ENCODE data around the gene LRRC74A.
"Not testable (repeated sequence)": the region's sequence is repeated elsewhere in the genome, so short reads cannot be mapped to it uniquely, and the experiment has no call there.

LRRC74A gene

DNA sequence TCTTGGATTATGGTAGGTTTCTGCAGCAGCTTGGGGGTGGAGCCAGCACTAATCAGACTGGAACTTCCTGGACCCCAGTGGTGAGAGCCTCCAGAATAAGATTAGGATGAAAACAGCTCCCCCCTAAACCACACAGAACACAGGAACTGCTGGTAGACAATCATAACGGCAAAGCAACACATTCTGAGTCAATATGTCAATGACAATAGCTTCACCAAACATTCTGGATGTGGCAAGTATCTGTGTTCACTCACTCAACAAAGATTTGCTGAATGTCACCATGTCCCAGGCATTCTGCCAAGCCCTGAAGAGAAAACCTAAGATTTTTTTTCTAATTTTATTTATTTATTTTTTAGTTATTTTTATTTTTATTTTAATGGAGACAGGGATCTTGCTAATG is 65.2 kb downstream of the LRRC74A start:
- DNase-seq (ENCODE audit: low read depth) = no peak

DNA sequence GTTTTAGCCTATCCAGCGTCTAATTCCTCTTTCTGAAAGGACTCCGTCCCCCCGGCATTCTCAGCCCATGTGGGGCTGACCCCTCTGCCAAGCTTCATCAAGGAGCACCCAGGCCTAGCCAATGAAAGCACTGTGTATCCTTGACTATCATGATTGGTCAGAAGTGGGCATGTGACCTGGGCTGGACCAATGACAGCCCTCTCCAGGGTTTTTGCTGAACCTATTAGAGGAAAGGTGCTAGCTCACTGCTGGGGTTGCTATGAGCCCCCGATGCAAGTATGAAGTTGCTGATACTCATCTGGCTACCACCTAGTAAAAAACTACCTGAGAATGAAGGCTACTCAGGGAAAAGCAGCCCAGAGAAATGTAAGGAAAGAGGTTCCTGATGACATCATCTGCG is 68.1 kb downstream of the LRRC74A start:
- DNase-seq (ENCODE audit: low read depth) = no peak

DNA sequence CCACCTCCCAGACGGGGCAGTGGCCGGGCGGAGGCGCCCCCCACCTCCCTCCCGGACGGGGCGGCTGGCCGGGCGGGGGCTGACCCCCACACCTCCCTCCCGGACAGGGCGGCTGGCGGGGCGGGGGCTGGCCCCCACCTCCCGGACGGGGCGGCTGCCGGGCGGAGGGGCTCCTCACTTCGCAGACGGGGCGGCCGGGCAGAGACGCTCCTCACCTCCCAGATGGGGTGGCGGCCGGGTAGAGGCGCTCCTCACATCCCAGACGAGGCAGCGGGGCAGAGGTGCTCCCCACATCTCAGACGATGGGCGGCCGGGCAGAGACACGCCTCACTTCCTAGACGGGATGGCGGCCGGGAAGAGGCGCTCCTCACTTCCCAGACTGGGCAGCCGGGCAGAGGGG is 71.8 kb downstream of the LRRC74A start:
- not testable (repeated sequence) for DNase-seq (ENCODE audit: low read depth)

DNA sequence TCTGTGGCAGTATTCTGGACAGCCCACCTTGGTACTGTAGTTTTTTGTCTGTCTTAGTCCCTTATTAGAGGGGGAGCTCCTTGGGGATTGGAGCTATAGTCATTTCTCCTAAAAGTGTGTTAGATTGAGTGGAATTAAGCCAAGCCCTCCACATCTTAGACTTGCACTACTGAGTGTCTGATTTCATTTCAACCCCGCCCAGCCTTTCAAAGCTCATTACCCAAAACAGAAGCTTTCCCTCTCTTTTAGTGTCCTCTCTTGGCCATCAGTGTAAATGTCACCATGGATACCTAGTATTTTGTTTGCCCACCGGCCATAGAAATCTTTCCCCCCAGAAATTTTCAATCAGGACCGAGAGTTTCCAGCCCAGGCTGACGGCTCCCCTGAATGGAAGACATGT is 74.5 kb downstream of the LRRC74A start:
- no peak for DNase-seq (ENCODE audit: low read depth)

DNA sequence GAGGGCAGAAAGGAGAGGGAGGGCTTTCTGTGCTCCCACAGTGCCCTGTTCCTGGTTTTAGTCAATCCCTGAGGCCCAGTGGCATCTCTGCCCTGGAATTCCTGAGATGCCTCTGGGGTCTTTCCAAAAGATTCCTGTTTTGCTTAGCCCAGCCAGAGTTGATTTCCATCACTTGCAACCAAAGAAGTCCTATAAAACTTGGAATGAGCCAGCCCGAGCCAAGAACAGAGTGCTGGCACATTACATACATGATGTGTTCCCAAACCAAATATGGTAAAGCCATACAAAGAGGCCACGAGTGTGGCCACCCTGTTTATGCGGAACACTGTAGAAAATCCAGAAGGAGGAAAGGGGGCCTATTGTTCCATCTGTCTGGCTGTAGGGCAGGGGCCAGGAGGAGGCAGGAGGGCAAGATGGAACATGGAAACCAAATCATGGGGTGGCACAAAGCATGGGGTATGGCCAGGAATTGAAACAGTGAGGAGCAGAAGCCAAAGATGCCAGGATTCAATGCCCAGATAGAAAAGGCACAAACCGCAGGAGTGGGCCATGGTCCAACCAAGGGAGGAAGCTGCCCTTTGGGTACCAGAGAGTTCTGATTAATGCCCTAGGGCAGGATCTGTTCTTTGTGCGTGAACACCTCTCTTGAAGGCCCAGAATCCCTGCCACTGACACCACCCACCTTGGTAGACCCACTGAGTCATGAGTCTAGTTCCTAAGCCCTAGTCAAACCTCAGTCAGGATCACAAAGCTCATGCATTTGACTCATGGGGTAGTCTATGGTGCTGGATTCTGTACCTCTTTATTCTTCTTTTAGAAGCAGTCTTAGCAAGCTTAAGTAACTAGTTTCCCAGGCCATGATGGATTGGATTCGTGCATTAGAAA is 75.2 kb downstream of the LRRC74A start:
- DNase-seq (ENCODE audit: low read depth) = no peak

DNA sequence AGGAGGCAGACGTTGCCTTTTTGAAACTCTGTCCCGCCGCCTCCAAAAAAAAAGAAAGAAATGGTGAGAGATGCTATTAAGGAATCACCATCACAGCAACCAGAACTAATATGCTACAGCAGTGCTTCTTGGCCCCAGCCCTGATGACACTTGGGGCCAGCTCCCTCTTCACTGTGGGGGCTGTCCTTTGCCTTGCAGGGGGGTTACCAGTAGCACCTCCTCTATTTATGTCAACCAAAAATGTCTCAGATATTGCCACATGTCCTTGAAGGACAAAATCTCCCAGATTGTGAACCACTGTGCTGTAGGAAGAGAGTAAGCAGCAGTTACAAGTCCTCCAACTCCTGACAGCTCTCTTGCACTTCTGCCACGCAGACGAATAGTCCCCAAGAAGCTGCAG is 76.4 kb downstream of the LRRC74A start:
- DNase-seq (ENCODE audit: low read depth) = no peak

DNA sequence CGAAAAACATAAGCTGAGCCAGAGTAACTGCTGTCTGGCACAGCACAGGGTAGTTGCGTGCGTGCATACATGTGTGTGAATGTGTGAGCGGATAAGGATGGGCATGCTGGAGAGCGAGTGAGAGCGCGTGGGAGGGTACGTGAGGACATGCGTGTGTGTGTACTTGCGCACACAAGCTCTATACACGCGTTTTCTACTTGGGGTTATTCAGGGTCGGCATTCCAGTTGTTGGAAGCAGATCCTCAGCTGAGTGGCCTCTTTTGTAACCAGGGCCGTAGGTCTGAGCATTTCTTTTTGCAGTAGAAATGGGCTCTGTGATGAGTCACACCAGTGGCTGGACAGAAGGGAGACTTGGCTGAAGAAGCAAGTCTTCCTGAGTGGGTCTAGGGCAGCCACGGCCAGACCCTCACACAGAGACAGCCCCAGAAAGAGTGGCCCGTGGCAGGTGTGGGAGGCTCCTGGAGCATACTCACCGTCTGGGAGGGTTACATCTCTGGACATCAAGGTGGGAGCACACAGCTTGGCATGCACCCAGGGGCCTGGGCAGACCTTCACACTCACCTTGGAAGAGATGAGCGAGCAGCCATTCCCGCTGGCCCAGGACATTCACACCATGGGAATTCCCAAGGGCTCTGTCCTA is 78.0 kb downstream of the LRRC74A start:
- DNase-seq (ENCODE audit: low read depth) = peak; percentile 89

DNA sequence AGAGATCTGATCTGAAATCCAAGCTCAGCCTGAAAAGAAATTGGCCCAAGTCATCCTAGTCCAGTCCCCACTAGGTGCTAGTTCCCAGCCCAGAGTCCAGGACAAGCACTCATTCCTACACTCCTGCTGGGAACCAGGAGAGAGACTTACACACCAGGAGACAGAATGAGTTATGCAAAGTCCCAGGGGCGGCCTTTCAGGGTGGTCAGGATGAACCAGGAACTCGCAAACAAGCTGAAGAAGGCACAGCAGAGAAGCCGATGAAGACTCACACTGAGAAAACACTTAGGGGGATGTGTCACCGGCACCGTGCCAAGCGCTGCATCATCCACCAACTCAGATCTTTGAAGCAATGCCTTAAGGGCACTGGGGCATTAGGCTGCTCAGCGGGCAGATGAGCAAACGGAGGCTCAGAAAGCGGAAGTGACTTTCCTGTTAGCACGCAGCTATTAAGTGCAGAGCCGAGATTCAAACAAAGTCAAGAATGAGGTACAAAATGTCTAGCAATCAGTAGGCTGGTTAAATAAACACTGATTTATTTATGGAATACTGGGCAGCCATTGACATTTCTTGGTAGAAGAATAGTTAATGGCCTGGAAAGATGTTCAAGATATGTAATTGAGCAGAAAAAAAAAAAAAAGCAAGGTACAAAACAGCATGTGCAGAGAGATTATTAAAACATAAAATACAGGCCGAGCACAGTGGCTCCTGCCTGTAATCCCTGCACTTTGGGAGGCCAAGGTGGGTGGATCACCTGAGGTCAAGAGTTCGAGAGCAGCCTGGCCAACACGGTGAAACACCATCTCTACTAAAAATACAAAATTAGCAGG is 78.7 kb downstream of the LRRC74A start:
- DNase-seq (ENCODE audit: low read depth) = peak; percentile 95

DNA sequence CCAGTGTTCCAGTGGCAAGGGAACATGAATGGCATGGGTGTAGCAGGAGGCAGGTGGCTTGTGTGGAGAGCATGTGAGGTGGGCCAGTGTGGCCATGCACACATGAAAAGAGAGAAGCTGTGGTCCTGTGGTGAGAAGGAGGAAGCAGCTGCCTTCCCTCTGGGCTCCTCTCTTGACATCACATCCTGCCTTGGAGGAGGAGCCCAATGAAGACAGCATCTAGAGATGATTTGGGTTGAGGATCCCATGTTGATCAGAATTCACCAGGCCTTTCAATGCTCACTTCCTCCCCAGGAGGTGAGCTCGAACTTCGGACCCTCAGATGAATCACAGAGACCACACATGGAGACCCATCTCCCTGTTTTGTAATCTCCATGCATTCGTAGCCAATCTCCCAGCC is 82.6 kb downstream of the LRRC74A start:
- DNase-seq (ENCODE audit: low read depth) = no peak

DNA sequence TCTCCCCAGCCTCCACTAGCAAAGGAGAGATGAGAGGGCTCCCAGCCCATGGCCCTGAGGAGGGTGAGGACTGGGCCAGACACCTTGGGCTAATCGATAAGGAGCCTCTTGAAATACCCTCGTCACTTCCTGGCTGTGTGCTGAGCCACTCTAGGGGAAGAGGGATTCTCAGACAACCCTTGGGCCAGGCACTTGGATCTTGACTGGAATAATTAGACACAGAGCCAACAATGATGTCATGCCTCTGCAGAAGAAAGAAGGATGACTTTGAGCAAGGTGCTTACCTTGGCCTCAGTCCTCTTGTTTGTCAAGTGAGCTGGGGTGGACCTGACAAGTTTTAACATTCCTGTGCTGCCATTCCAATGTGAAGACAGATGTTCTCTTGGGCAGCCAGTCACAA is 83.1 kb downstream of the LRRC74A start:
- no peak for DNase-seq (ENCODE audit: low read depth)

DNA sequence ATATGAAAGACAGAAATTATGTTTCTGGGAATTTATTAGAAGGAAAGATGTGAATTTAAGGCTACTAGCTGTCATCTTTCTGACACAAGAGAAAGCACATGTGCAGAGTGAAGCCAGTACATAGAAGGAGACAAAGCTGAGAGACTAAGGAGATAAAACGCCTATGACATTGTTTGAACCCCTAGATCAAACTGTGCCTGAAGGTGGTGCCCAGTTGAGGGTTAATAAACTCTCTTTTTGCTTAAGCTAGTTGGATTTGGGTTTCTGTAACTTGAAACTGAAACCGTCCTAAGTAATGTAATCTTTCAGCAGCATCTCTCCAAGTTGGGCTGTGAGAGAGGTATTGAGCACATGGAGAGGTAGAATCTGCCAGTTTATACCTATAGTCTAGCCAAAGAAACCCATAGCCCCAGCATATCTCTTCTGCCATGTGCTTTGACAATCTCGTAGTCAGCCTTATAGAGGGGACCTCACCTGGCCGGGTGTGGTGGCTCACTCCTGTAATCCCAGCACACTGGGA is 84.2 kb downstream of the LRRC74A start:
- DNase-seq (ENCODE audit: low read depth) = no peak

DNA sequence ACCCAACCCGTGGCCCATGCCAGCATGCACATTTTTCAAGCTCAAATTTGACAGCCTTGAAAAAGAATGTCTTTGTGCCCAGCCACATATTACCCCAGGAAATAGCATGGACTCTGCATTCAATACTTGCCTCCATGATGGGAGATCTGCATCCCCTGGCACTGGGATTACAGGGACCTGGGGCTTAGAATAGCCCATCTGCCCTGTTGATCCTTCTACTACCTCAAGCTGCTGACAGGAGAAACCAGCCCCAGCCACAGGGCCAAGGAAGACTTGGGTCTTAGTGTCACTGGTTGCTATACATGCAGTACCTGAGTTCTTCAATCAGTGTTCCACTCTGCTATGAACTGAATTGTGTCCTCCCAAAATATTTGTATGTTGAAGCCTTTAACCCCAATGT is 85.3 kb downstream of the LRRC74A start:
- DNase-seq (ENCODE audit: low read depth) = no peak

DNA sequence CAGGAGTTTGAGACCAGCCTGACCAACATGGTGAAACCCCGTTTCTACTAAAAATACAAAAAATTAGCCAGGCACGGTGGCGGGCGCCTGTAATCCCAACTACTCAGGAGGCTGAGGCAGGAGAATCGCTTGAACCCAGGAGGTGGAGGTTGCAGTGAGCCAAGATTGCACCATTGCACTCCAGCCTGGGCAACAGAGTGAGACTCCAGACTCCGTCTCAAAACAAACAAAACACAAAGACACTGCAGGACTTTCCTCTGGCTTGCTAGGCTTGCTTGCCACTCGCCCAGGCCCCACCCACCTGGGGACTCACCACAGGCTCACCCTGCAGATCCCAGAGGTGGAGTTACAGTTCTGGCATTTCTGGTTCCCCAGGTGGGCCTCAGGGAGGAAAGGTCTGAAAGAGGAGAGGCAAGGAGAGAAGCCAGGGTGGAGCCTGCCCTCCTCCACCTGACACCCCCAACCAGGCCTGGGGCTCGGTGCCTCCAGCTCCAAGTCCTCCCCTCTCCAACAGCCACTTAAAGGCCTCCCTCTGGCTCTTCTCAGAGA is 88.4 kb downstream of the LRRC74A start:
- DNase-seq (ENCODE audit: low read depth) = not testable (repeated sequence)

DNA sequence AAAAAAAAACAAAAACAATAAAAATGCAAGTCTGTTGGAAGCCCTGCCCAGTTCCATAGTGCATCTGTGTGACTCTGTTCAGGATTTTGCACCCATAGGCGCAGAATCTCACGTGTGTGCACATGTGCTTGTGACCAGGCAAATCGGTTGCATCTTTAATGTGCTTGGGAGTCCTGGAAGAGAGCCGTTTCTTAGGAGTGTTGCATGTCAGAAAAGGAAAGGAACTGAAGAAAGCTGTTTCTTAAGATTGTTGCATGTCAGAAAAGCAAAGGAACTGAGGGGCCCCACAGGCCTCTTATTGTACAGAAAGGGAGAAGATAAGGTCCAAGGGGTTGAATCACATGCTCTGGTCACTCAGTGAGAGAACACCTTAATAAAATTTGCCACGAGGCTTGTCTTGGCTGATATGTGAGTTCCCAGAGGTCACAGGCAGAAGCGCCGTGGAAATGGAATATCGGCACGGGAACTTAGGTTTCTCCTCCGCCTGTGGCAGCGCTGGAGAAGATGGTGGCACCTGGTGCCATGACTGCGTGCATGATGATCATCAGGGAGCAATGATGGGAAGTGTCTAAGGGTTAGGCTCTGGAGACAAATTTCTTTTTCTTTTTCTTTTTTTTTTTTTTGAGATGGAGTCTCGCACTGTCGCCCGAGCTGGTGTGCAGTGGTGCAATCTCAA is 90.0 kb downstream of the LRRC74A start:
- DNase-seq (ENCODE audit: low read depth) = no peak

DNA sequence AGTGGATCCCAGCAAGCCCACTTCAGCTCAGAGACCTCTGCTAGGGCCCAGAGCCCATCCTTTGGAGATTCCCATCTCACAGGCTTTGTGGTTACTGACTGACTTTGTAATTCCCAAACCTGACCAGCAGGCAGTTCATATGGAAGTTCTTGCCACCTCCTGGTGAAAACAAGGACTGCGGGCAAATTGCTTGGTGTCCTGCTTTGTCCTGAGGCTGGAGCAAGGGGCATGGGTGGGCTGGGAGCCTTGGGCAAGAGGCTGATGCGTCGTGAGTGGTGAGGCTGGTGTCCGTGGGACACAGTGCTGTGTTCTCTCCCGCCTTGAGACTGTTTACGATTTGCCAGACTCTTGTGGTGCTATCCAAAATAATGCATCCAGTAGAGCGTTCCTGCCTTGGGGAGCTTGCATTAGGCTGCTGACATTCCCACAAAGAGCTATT is 91.0 kb downstream of the LRRC74A start:
- DNase-seq (ENCODE audit: low read depth) = no peak

DNA sequence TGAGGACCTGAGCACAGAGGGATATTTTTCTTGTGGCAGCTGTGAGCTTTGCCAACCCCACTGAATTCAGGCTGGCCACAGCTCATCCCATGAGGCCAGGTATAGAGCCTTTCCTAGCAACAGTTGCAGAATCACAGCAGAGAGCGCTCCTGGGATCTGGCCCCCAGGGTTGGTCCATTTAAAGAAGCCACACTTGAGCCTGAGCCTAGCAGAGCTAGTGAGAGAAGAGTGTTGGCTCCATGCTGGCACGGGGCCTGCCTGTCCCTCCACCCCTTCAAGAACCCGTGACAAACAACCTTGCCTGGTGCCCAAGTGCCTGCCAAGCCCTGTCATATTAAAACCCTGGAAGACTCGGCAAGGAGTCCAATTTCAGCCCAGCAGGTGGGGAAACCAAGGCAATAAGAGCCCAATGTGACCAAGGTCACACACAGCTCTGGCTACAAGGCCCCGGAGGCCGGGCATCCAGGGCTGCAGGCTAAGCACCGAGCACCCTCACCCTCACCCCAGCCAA is 91.6 kb downstream of the LRRC74A start:
- DNase-seq (ENCODE audit: low read depth) = no peak

DNA sequence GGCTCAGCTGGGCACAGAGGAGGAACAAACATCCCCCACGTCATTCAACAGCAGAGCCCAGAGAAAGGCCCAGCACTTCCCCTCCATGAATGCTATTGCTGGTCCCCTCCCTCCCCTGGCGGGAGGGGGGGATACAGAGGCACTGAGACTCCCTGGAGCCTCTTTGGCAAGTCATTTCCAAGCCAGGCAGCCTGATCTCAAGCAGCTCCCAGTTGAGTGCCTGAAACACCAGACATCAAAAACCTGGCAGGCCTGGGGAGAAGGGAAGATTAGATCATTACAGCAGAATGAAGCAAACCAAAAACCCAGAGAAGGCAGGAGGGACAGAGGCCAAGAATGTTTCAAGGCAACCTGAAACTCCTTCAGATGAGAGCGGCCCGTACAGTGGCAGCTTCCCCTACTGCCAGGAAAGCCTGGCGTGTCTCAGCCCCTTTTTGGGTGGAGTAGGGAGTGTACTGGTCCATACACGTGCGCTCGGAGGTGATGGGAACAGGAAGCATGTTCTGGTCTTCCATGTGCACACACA is 92.1 kb downstream of the LRRC74A start:
- DNase-seq (ENCODE audit: low read depth) = peak; percentile 91

DNA sequence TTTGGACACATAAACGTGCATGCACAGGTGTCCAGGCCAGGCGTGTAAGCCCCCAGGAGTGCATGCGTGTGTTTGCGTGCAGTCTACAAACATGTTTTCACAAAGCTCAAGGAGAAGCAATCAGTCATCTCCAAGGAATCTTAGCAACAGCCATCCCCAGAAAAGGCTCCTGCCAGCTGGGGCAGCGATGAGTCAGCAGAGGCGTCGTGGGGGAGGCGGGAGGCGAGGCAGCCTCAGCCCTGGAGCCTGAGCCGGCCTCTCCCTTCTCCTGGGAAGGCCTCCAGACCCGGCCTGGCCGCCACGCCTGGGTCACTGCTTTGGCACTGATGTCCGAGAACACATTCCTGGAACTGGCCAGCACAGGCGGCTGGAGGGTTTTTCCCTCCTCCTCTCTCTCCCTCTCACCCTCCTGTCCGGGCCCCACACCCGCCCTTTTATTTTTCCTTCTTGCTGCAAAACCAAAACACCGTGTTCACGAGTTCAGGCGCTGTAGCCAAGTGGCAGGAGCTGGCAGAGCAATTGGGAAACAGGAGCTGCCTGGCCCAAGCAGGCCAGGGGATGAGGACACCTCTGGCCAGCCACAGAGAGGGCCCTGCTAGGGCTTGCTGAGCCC is 92.7 kb downstream of the LRRC74A start:
- peak; percentile 98 for DNase-seq (ENCODE audit: low read depth)

All from GM04504 (cell line).